Measurements from ENCODE around the gene AKAP7. TPM values are rescaled to one million over a fixed set of nuclear protein-coding genes. Genes with fewer than 3 reads are reported as not detected.

The AKAP7 gene
- polyA plus RNA-seq, 1 donor (not counting 4 experiments of a cell fraction or from before 2014, with no cell fraction given) = 1.7 TPM

- H3K27me3 ChIP-seq (ENCODE audit: control insufficient read depth, extremely low read depth, insufficient read depth, low read length) = no peaks in the 10 kb centered on the region
- dilution Hi-C loops (cut with MboI; ENCODE audit: extremely low pct_ligation_motif_present, low sequenced_read_pairs) = no loop called here
- H3K4me3 ChIP-seq (ENCODE audit: control insufficient read depth in 2 of 3, extremely low read depth in 1 of 3, insufficient read depth in 2 of 3, low read depth in 1 of 3, low read length in 3 of 3) = no peak overlapping the region
- no peak overlapping the region for H3K9ac ChIP-seq (ENCODE audit: control insufficient read depth, extremely low read depth, insufficient read depth, low read length)
- H3K4me2 ChIP-seq (ENCODE audit: control insufficient read depth, extremely low read depth, insufficient read depth, low read depth, low read length) = no peak overlapping the region
- no peaks in the 10 kb centered on the region for H4K20me1 ChIP-seq (ENCODE audit: control insufficient read depth, extremely low read depth, insufficient read depth, low read length)
- no peaks in the 10 kb centered on the region for H3K4me1 ChIP-seq (ENCODE audit: control insufficient read depth, extremely low read depth, insufficient read depth, low read length)
- H2AFZ ChIP-seq (ENCODE audit: control insufficient read depth, low read length) = no peak overlapping the region
- H3K9me3 ChIP-seq (ENCODE audit: control insufficient read depth, low read depth, low read length) = no peaks in the 10 kb centered on the region
- no peaks in the 10 kb centered on the region for H3K79me2 ChIP-seq (ENCODE audit: control insufficient read depth, insufficient read depth, low read length)
- H3K36me3 ChIP-seq (ENCODE audit: control insufficient read depth in 2 of 2, extremely low read depth in 1 of 2, insufficient read depth in 2 of 2, low read length in 2 of 2) = no peaks in the 10 kb centered on the region
- TF ChIP-seq EZH2 (IDR thresholded peaks at IDR 0.05; ENCODE audit: low read length) (no peak), CTCF (optimal IDR thresholded peaks at IDR 0.05 in 1 of 3, IDR thresholded peaks at IDR 0.05 in 1 of 3, conservative IDR thresholded peaks at IDR 0.05 in 1 of 3; ENCODE audit: extremely low read depth in 1 of 3, insufficient read depth in 2 of 3, low read length in 3 of 3) (peak; percentile 71 to 81 (median 78))
- peak; percentile 2 for DNase-seq (ENCODE audit: low read depth, low spot score)
- no peak overlapping the region for H3K27ac ChIP-seq (ENCODE audit: control insufficient read depth, insufficient read depth, low read length)
- no peaks in the 10 kb centered on the region for H3K9me1 ChIP-seq (ENCODE audit: control insufficient read depth, extremely low read depth, insufficient read depth, low read length)
- FAIRE-seq = no peak
These were observed 64.5 kb downstream of the AKAP7 start for GRCh38 chr6:131199568-131200272.

- Histone ChIP-seq H2AFZ (ENCODE audit: control insufficient read depth, low read length) (no peak overlapping the region), H3K9ac (ENCODE audit: control insufficient read depth, extremely low read depth, insufficient read depth, low read length) (no peak overlapping the region), H3K27ac (ENCODE audit: control insufficient read depth, insufficient read depth, low read length) (no peak overlapping the region), H3K4me2 (ENCODE audit: control insufficient read depth, extremely low read depth, insufficient read depth, low read depth, low read length) (no peak overlapping the region), H4K20me1 (ENCODE audit: control insufficient read depth, extremely low read depth, insufficient read depth, low read length) (no peaks in the 10 kb centered on the region), H3K36me3 (ENCODE audit: control insufficient read depth in 2 of 2, extremely low read depth in 1 of 2, insufficient read depth in 2 of 2, low read length in 2 of 2) (no peaks in the 10 kb centered on the region), H3K4me1 (ENCODE audit: control insufficient read depth, extremely low read depth, insufficient read depth, low read length) (no peaks in the 10 kb centered on the region), H3K9me1 (ENCODE audit: control insufficient read depth, extremely low read depth, insufficient read depth, low read length) (no peaks in the 10 kb centered on the region), H3K79me2 (ENCODE audit: control insufficient read depth, insufficient read depth, low read length) (no peaks in the 10 kb centered on the region), H3K9me3 (ENCODE audit: control insufficient read depth, low read depth, low read length) (no peaks in the 10 kb centered on the region), H3K27me3 (ENCODE audit: control insufficient read depth, extremely low read depth, insufficient read depth, low read length) (no peaks in the 10 kb centered on the region), H3K4me3 (ENCODE audit: control insufficient read depth in 2 of 3, extremely low read depth in 1 of 3, insufficient read depth in 2 of 3, low read depth in 1 of 3, low read length in 3 of 3) (no peak overlapping the region)
- DNase-seq (ENCODE audit: low read depth, low spot score) = no peak
- no peak for FAIRE-seq
- dilution Hi-C loops (cut with MboI; ENCODE audit: extremely low pct_ligation_motif_present, low sequenced_read_pairs) = no loop called here
- TF ChIP-seq CTCF (optimal IDR thresholded peaks at IDR 0.05 in 1 of 3, IDR thresholded peaks at IDR 0.05 in 1 of 3, conservative IDR thresholded peaks at IDR 0.05 in 1 of 3; ENCODE audit: extremely low read depth in 1 of 3, insufficient read depth in 2 of 3, low read length in 3 of 3) (no peak), EZH2 (IDR thresholded peaks at IDR 0.05; ENCODE audit: low read length) (no peak)
These were observed 70.4 kb downstream of the AKAP7 start for GRCh38 chr6:131205481-131206244.
